Progenitor cell of endocrine pancreas (in vitro differentiated cells): ENCODE results near the gene OGDH. TPM values are rescaled to one million over a fixed set of nuclear protein-coding genes. Genes with fewer than 3 reads are reported as not detected.

Experiments
- DNase-seq: peaks from one replicate; pipeline ENCODE4 v3.0.0; 2021; ENCODE audit warnings: low spot score; ENCODE audit not compliant: unreplicated experiment
- H3K27ac Mint-ChIP-seq: 2 replicates; pipeline ENCODE4 v1.8.0; 2021; ENCODE audit warnings: mild to moderate bottlenecking, moderate library complexity, mixed read lengths
- H3K27me3 Mint-ChIP-seq: 2 replicates; pipeline ENCODE4 v1.8.0; 2021; ENCODE audit warnings: mixed read lengths
- H3K36me3 Mint-ChIP-seq: 2 replicates; pipeline ENCODE4 v1.8.0; 2022; ENCODE audit warnings: mixed read lengths; ENCODE audit not compliant: insufficient read depth
- H3K4me1 Mint-ChIP-seq: 2 replicates; pipeline ENCODE4 v1.8.0; 2021; ENCODE audit warnings: low read depth, mixed read lengths
- H3K4me3 Mint-ChIP-seq: 2 replicates; pipeline ENCODE4 v1.8.0; 2021; ENCODE audit warnings: low read depth, mild to moderate bottlenecking, moderate library complexity, mixed read lengths
- H3K9me3 Mint-ChIP-seq: 2 replicates; pipeline ENCODE4 v1.8.0; 2021; ENCODE audit warnings: low read depth, mixed read lengths
- CTCF ChIP-seq: fragments of 200-600 bp; sonication (generic); IDR thresholded peaks from one replicate; pipeline ENCODE4 v1.5.0; 2021; ENCODE audit warnings: antibody characterized with exemption, mild to moderate bottlenecking; ENCODE audit not compliant: unreplicated experiment
- total RNA-seq: library from RNA; stranded (reverse); gene quantifications from 2 replicates; pipeline ENCODE4 v1.2.1, GENCODE V29; 2021

Gene OGDH
- total RNA-seq, 1 donor from 2014 or later = 105 TPM

DNA sequence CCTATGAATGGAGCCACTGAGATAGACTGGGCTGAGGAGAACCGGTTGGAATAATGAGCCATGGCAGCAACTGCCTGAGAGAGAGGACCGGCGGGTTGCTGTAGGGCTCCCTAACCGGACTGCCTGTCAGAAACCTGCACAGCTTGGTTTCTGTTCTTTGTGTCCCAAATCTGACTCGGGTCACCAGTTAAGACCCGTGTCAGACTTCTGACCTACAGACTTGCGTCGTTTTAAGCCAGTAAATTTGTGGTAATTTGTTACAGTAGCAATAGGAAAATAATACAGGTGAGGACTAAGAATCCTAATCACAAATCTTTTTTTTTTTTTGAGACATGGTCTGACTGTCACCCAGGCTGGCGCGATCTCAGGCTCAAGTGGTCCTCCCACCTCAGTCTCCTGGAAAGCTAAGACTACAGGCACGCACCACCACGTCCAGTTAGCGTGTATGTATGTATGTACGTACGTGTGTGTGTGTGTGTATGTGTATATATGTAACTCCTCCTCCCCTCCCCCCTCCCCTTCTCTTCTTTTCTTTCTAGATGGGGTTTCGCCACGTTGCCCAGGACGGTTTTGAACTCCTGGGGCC lies 32.0 kb upstream of the OGDH start:
- TF ChIP-seq CTCF = no peak
- Mint-ChIP-seq H3K9me3 (no peaks in the 10 kb centered on the region), H3K27ac (peak overlapping the region; percentile 97), H3K4me3 (peak overlapping the region; percentile 93), H3K4me1 (peaks cover 22% of the 10 kb centered on the region), H3K27me3 (no peaks in the 10 kb centered on the region), H3K36me3 (peaks cover 24% of the 10 kb centered on the region)
- no peak for DNase-seq

DNA sequence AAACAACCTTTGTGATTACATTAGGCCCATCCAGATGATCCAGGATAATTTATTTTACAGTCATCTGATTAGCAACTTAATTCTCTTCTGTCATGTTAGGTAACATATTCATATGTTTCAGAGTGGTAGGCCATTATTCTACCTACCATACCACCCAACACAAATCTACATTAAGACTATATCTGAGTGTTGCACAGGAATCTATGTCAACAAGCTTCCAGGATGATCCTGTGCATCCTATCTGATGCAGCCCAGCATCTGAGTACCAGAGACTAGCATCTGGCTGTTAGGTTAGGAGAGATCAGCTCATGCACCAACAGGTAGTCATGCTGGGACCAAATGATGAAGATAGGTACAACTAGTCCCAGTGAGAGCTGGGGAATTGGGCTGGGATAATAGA lies 31.4 kb upstream of the OGDH start:
- H3K9me3 Mint-ChIP-seq = no peaks in the 10 kb centered on the region
- H3K4me1 Mint-ChIP-seq = peaks cover 24% of the 10 kb centered on the region
- no peak for TF ChIP-seq CTCF
- H3K27ac Mint-ChIP-seq = peak overlapping the region; percentile 79
- H3K27me3 Mint-ChIP-seq = no peaks in the 10 kb centered on the region
- H3K4me3 Mint-ChIP-seq = peak overlapping the region; percentile 93
- H3K36me3 Mint-ChIP-seq = peaks cover 23% of the 10 kb centered on the region
- DNase-seq = no peak

DNA sequence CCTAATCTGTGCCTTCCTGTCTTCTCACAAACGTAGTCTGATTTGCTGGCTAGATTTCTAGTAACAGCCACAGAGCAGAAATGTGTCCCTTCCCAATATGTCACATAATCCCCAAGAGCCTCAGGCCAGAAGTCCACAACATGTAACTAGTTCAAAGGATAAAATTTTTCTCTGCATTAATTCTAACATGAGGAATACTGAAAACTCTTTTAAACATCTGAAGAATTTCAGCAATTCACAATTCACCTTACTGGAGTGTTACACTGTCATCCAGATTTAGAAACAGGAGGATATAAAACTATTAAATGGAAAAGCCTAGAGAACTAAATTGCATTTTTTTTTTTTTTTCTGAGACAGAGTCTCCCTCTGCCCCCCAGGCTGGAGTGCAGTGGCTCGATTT lies 30.2 kb upstream of the OGDH start:
- DNase-seq = no peak
- H3K9me3 Mint-ChIP-seq = no peaks in the 10 kb centered on the region
- peaks cover 25% of the 10 kb centered on the region for H3K36me3 Mint-ChIP-seq
- peak overlapping the region; percentile 2 for H3K27ac Mint-ChIP-seq
- peaks cover 33% of the 10 kb centered on the region for H3K4me1 Mint-ChIP-seq
- no peak for TF ChIP-seq CTCF
- H3K4me3 Mint-ChIP-seq = peak overlapping the region; percentile 12
- no peaks in the 10 kb centered on the region for H3K27me3 Mint-ChIP-seq

GRCh38 chr7:44580945-44581878 lies 25.2 kb upstream of the OGDH start:
- H3K4me1 Mint-ChIP-seq = peaks cover 15% of the 10 kb centered on the region
- H3K4me3 Mint-ChIP-seq = peak overlapping the region; percentile 87
- peaks cover 2% of the 10 kb centered on the region for H3K27me3 Mint-ChIP-seq
- no peak for DNase-seq
- H3K27ac Mint-ChIP-seq = peak overlapping the region; percentile 98
- no peaks in the 10 kb centered on the region for H3K9me3 Mint-ChIP-seq
- peaks cover 14% of the 10 kb centered on the region for H3K36me3 Mint-ChIP-seq
- TF ChIP-seq CTCF = no peak

DNA sequence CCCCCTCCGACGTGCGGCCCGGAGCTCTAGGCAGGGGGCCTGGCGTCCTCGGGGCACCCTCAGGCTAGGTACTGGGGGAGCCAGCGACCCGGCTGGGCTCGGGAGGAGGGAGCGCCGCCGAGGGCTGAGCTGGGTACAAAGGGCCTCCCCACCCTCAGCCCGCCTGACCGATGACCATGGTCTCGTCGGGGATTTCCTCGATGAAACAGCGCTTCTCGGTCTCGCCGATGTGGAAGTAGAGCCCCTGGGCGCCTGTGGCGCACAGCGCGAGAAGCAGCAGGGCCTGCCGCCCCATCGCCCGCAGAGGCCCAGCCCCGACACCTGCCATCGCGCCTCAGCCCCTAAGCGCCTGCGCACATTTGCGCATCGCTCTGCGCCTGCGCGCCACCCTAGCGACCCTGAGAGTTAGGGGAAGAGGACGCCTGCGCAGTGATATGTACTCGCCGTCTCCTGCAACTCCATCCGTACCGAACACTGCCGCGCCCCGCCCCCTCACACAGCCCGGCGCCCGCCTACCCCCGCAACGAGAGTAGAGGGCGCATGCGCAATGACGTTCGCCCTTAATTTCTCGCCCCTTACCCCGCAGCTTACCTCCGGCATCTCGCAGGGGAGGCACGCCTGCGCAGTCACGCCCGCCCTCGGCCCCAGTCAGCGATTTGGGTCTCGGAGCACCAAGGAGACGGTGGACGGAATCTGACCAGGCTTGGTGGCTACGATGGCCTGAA lies 24.4 kb upstream of the OGDH start, which contains the start of gene TMED4:
Gene TMED4 (minus strand): TSS at position 353 of the 725 bp plus-strand sequence. CDS start 25 bp downstream, at position 328.
- Mint-ChIP-seq H3K4me3 (peak within 1 kb of the TSS; percentile 87), H3K27me3 (peaks cover 2% of the 10 kb centered on the region), H3K4me1 (peaks cover 15% of the 10 kb centered on the region), H3K9me3 (no peaks in the 10 kb centered on the region), H3K36me3 (peaks cover 13% of the 10 kb centered on the region), H3K27ac (peak within 1 kb of the TSS; percentile 98)
- DNase-seq = peak; percentile 100
- TF ChIP-seq CTCF = no peak
